Lung (tissue), 12 donors: ENCODE measurements around the gene EPB41L2. TPM values are rescaled to one million over a fixed set of nuclear protein-coding genes. Genes with fewer than 3 reads are reported as not detected.

Experiments
- ATAC-seq: fragments of 200-7000 bp; cut with Tn5 transposase; one replicate; pipeline ENCODE4 v1.9.1; 2020; ENCODE audit warnings: moderate number of reproducible peaks; ENCODE audit not compliant: insufficient read depth, low FRiP score
- DNase-seq, 3 donors: peaks; one replicate each; pipeline ENCODE4 v3.0.0-alpha.2; 2013 to 2017
- H3K27ac ChIP-seq, 2 donors: one replicate each; pipeline ENCODE4 v1.5.1; 2013; ENCODE audit warnings: mild to moderate bottlenecking in 2 of 2, moderate library complexity in 2 of 2, control low read depth in 1 of 2, inconsistent platforms in 1 of 2, low read depth in 1 of 2, low read length in 1 of 2
- H3K27me3 ChIP-seq, 3 donors: one replicate each; pipeline ENCODE4 v1.5.1; 2013; ENCODE audit warnings: low read length in 2 of 3; ENCODE audit not compliant: control insufficient read depth in 3 of 3, insufficient read depth in 3 of 3
- H3K36me3 ChIP-seq, 4 donors: one replicate each; pipeline ENCODE4 v1.5.1; 2013; ENCODE audit warnings: low read length in 4 of 4, mild to moderate bottlenecking in 1 of 4, moderate library complexity in 1 of 4; ENCODE audit not compliant: control insufficient read depth in 4 of 4, insufficient read depth in 4 of 4
- H3K4me1 ChIP-seq, 5 donors: one replicate each; pipeline ENCODE4 v1.5.1; 2013; ENCODE audit warnings: low read length in 5 of 5, mild to moderate bottlenecking in 2 of 5, moderate library complexity in 1 of 5; ENCODE audit not compliant: control insufficient read depth in 5 of 5, insufficient read depth in 5 of 5
- H3K4me3 ChIP-seq: one replicate; pipeline ENCODE4 v1.5.1; 2013; ENCODE audit warnings: mild to moderate bottlenecking, control low read depth, moderate library complexity
- H3K9ac ChIP-seq, 2 donors: one replicate each; pipeline ENCODE4 v1.5.1; 2013; ENCODE audit warnings: low read length in 2 of 2, control low read depth in 1 of 2; ENCODE audit not compliant: insufficient read depth in 1 of 2
- H3K9me3 ChIP-seq, 4 donors: one replicate each; pipeline ENCODE4 v1.5.1; 2013; ENCODE audit warnings: low read length in 3 of 4, mild to moderate bottlenecking in 1 of 4, moderate library complexity in 1 of 4; ENCODE audit not compliant: control insufficient read depth in 4 of 4, insufficient read depth in 3 of 4
- CTCF ChIP-seq: IDR thresholded peaks from 2 replicates; pipeline ENCODE4 v1.5.1; 2012; ENCODE audit warnings: mild to moderate bottlenecking; ENCODE audit errors: control extremely low read depth, extremely low read depth
- WGBS, 2 donors: extraction: QIAGEN DNeasy Blood & Tissue Kit; methylation state at CpG; one replicate each; pipeline ENCODE4 v1.1.7; 2013; 5-methylcytosine and 5-hydroxymethylcytosine counted together
- polyA plus RNA-seq, 2 donors: library from polyadenylated mRNA; stranded (reverse); fragments of 200-250 nt; gene quantifications; one replicate each; pipeline ENCODE4 v1.2.1, GENCODE V29; 2013
- total RNA-seq, 2 donors: library from RNA; depleted of rRNA in 1 of 2; stranded (reverse); fragments of >200 nt in 1 of 2; gene quantifications; one replicate each; pipeline ENCODE4 v1.2.1, GENCODE V29; 2014 to 2021
- donor health status: control.
- donor health status: control.
- donor health status: Bipolar disorder and iron deficiency.
- donor health status: healthy.
- donor health status: DM: yes; HTN: yes; CAD: no.

EPB41L2 gene
- total and polyA plus RNA-seq, 4 donors = 21.9 to 265 (median 52.7) TPM

GRCh38 chr6:130797061-130797460, 266.0 kb downstream of the EPB41L2 start:
- Histone ChIP-seq H3K27ac (no peak overlapping the region), H3K4me1 (peaks cover 0 to 2% (median 0%) of the 10 kb centered on the region in 5 donors), H3K9ac (no peak overlapping the region), H3K36me3 (no peaks in the 10 kb centered on the region), H3K27me3 (no peaks in the 10 kb centered on the region), H3K4me3 (no peak overlapping the region), H3K9me3 (no peaks in the 10 kb centered on the region)
- ATAC-seq = no peak
- TF ChIP-seq CTCF = no peak
- 93 to 96% methylated on average over 2 of the region's 2 CpGs for WGBS, 2 donors
- DNase-seq = no peak

GRCh38 chr6:130796313-130796905, 266.6 kb downstream of the EPB41L2 start:
- peak; percentile 16 to 69 (median 59) for DNase-seq
- H3K4me1 ChIP-seq = peaks cover 0 to 2% (median 0%) of the 10 kb centered on the region in 5 donors
- H3K4me3 ChIP-seq = no peak overlapping the region
- no peak for ATAC-seq
- H3K27ac ChIP-seq = no peak overlapping the region
- H3K9ac ChIP-seq = no peak overlapping the region
- no peaks in the 10 kb centered on the region for H3K9me3 ChIP-seq
- no peaks in the 10 kb centered on the region for H3K36me3 ChIP-seq
- H3K27me3 ChIP-seq = no peaks in the 10 kb centered on the region
- TF ChIP-seq CTCF = no peak

GRCh38 chr6:130794738-130795137, 268.3 kb downstream of the EPB41L2 start:
- Histone ChIP-seq H3K27me3 (no peaks in the 10 kb centered on the region), H3K9ac (no peak overlapping the region), H3K9me3 (no peaks in the 10 kb centered on the region), H3K4me3 (no peak overlapping the region), H3K36me3 (no peaks in the 10 kb centered on the region), H3K4me1 (peaks cover 0 to 2% (median 0%) of the 10 kb centered on the region in 5 donors), H3K27ac (no peak overlapping the region)
- WGBS, 2 donors = 46 to 74% methylated on average over 3 of the region's 3 CpGs
- no peak for TF ChIP-seq CTCF
- DNase-seq = no peak
- no peak for ATAC-seq
